ENCODE measurements around the gene FAM98A.

DNA sequence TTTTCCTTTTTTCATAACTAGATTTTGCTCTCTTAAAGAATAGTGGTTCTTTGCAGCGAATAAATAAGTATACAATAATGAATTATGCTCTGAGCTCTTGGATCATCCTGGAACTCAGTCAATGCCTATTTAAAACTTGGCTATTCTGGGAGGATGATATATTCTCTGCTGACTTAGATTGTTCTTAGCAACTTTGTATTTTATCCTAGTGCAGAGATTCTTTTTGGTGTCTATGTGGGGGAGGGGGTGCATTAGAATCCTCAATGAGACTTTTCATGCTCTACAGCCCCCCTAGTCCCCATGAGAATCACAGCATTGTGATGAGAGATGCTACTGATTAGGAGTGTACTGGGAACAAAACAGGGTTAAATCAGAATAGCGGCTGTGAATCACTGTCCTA lies 8.8 kb upstream of the FAM98A start:
- no peak for TF ChIP-seq CTCF (IDR thresholded peaks at IDR 0.05)
- TF ChIP-seq POLR2A (IDR thresholded peaks at IDR 0.05) = no peak
